HT1080 (cell line): Measurements from ENCODE around the gene STARD6. TPM values are rescaled to one million over a fixed set of nuclear protein-coding genes. Genes with fewer than 3 reads are reported as not detected.

Experiments used
- small RNA-seq: library from RNA; depleted of rRNA; stranded (forward); fragments of <200 nt; gene quantifications from one replicate; pipeline ENCODE3, GENCODE V24; 2014
- total RNA-seq: library from RNA; depleted of rRNA; stranded (reverse); fragments of >200 nt; shearing (Covaris generic); gene quantifications from 2 replicates; pipeline ENCODE4 v1.2.3, GENCODE V29; 2014; rRNA removed

STARD6 gene
- total RNA-seq, 1 experiment from 2014 or later = not detected

Small RNAs within 50 kb of the gene (small RNA-seq; reads per million reads assigned to genes)
- gene SNRPGP2 = 0.07 reads per million

Other genes with a start within 250 kb of the STARD6 start
- 35.6 and 45.9 TPM in 2 replicates for gene MBD2, start 133.2 kb downstream of the STARD6 start, total RNA-seq
- gene POLI, start 88.3 kb downstream of the STARD6 start, total RNA-seq = 8.6 and 10.6 TPM in 2 replicates
- 7.7 and 8.2 TPM in 2 replicates for gene C18orf54, start within 50 bp of the STARD6 start, total RNA-seq
- 0.03 TPM in 1 of 2 replicates, not detected in the other for gene DYNAP, start 233.4 kb upstream of the STARD6 start, total RNA-seq